ENCODE measurements around the gene ATP6AP1.

ATP6AP1 gene

DNA sequence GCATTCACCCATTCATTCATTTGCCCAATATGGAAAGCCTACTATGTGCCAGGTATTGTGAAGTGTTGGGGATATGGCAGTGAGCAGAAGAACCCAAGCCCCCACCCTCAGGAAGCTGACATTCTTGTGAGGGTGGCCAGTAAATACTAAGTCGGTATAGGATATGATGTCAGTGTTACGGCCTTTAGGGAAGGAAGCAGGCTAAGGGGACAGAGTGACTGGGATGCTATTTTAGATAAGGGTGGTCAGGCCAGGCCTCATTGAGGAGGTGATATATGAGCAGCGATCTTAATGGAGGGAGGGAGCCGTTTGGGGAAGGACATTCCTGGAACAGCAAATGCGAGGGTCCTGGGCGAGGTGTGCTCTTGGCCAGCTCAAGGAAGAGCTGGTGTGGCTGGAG is 2.0 kb downstream of the ATP6AP1 start:
- DNase-seq (ENCODE audit: low read depth, low spot score), result no peak

DNA sequence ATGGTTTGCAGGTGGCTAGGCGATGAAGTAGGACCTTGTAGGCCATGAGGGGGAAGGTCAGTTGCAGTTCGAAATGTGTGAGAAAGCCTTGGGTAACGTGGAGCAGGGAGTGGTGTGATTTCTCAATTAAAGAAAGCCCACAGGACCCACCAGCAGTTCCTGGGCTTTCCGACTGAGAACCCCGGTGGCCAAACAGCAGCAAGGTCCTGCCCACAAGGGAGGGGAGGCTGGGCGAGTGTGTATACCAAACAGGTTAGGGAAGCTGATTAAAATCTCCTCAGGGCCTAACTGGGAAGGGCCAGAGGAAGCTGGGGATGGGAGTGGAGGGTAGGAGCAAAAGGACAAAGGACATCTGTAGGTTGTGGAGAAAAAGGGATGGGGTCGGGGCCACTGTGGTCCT is 2.4 kb downstream of the ATP6AP1 start:
- DNase-seq (ENCODE audit: low read depth, low spot score), result peak; percentile 83

DNA sequence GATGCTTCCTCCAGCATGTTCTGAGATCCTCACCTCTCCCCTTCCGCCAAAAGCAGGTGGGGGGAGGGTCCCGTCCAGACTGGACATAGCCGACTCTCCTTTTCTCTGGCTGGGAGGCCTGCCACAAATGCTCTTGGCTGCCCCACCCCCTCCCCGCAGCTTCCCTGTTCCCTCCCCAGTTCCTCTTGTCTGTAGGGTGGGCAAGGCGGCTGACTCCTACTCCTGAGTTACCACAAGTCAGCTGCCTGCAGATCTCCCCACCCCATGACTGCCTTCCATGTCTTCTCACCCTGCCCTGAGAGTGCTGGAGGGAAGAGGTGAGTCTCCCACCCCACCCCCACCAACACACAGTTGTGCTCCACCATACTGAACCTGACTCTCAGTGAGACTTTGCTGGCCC is 2.9 kb downstream of the ATP6AP1 start:
- DNase-seq (ENCODE audit: low read depth, low spot score), result no peak

DNA sequence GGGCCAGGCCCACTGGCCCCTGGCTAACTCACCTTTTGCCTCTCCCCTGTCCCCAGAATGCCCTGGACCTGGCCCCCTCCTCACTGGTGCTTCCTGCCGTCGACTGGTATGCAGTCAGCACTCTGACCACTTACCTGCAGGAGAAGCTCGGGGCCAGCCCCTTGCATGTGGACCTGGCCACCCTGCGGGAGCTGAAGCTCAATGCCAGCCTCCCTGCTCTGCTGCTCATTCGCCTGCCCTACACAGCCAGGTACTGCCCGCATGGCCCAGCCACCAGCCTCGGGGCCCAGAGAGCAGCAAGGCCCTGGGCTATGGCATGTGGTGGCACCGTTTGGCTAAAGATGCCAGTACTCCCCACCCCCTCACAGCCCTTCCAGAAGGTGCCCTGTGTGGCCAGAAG is 3.7 kb downstream of the ATP6AP1 start:
- DNase-seq (ENCODE audit: low read depth, low spot score), result no peak

DNA sequence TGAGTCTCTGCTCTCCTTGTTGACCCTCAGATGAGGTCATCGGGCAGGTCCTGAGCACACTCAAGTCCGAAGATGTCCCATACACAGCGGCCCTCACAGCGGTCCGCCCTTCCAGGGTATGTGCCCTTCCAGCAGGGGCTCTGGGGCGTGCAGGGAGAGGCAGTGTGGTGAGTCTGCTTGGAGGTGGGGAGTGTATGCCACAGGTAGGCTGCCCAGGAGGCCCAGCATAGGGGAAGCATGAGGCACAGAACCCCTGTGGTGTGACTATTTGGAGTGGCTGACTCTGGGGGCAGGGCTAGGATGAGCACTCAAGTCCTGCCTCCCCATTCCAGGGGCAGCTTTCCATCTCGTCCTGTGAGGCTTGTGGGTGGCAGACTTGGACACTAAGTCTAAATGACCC is 5.1 kb downstream of the ATP6AP1 start:
- DNase-seq (ENCODE audit: low read depth, low spot score), result no peak

DNA sequence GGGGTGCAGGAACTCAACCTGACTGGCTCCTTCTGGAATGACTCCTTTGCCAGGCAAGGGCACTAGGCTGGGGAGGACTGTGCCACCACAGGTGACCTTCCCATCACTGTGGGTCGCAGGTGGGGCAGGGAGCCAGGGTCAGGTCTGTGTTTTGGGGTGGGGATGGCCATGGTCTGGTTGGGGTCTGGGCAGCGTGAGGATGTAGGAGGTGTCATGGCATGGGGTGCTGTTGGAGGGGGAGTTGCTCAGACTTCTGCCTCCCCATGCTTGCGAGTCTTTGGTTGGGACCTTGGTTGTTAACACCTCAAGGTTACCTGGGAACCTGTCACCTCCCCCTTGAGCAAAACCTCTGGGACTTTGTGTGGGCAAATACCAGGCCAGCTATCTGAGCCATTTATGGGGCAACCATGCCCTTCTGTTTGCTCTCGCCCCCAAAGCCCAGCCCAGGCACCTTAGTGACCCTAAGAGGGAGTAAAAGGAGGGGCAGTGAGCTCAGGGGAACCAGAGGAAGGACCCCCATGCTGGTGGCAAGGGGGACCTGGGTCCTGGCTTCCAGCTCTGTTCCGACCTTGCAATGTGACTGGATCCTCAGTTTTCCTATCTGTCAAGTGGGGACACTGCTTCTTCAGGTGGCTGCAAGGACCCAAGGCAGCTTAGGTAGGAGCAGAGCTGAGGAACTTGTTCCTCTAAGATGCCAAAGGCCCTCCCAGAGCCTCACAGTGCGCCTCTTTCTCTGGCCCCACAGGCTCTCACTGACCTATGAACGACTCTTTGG is 6.1 kb downstream of the ATP6AP1 start:
- DNase-seq (ENCODE audit: low read depth, low spot score), result no peak

DNA sequence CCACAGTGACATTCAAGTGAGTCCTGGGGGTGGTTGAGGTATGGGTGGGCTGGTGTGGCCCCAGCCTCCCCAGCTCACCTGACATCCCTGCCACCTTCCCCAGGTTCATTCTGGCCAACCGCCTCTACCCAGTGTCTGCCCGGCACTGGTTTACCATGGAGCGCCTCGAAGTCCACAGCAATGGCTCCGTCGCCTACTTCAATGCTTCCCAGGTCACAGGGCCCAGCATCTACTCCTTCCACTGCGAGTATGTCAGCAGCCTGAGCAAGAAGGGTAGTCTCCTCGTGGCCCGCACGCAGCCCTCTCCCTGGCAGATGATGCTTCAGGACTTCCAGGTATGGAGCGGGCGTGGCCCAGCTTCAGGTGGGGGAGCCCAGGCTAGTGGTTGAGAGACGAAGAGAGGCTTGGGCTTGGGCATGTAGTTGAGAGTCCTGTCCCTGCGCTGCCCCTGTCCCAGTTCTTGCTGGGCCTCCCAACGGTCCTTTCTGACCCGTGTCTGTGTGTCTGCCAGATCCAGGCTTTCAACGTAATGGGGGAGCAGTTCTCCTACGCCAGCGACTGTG is 6.8 kb downstream of the ATP6AP1 start:
- no peak for DNase-seq (ENCODE audit: low read depth, low spot score)

DNA sequence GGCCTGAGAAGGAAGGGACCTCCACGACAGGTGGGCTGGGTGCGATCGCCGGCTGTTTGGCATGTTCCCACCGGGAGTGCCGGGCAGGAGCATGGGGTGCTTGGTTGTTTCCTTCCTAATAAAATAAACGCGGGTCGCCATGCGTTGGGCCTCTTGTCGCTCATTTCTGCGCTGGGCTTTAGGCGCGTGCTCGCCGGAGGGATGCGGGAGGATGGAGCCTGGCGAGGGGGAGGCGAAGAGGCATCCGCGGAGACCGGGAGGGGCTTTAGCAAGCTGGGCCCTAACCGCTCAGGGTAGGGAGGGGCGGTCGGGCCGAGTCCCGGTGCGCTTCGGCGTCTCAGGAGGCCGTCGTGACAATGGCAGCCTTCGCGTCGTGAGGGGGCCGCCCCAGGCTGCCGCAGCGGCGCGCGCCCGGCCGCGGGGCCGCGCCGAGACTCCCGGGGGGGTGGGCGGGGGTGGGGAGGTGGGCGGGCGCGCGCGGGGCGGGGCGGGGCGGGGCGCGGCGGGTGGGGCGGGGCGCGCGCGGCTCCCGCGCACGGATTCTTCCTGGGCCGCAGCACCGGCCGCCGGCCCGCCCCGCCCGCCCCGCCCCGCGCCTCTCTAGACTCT is 8.0 kb downstream of the ATP6AP1 start:
- peak; percentile 76 for DNase-seq (ENCODE audit: low read depth, low spot score)

DNA sequence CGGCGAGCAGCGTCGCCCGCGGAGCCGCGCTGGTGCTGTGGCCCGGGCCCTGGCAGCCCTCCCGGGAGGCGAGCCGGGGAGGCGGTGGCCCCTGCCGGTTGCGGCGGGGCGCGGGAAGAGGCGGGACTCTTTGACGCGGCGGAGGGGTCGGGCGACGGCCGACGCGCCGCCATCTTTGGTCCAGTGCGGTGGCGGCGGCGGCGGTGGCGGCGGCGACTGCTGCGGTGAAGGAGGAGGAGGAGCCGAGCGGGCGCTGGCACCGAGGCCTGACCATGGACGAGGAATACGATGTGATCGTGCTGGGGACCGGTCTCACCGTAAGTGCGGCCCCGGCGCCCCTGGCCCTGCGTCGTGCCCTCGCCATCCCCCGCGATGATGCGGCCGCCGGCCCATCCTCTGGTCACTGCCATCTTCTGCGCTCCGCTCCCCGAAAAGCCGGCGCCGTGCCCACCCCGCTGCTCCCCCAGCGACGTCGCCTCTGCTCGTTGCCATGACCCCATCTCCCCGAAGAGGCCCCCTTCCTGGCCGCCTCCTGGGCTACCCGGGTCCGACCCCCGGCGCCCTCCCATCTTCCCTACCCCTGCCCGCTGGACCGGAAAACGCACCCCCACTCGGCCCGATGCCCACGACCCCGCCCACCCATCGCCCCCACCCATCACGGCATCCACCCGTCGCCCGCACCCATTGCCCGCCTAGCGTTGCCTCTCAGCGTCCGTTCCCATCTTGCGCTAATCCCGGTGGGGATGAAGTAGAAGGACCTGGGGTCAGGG is 8.7 kb downstream of the ATP6AP1 start, which contains the start of gene GDI1:
TSS of gene GDI1 (plus strand) at position 172 of the 770 bp plus-strand sequence. CDS start at position 273, 101 bp downstream.
- DNase-seq (ENCODE audit: low read depth, low spot score), result peak; percentile 60

DNA sequence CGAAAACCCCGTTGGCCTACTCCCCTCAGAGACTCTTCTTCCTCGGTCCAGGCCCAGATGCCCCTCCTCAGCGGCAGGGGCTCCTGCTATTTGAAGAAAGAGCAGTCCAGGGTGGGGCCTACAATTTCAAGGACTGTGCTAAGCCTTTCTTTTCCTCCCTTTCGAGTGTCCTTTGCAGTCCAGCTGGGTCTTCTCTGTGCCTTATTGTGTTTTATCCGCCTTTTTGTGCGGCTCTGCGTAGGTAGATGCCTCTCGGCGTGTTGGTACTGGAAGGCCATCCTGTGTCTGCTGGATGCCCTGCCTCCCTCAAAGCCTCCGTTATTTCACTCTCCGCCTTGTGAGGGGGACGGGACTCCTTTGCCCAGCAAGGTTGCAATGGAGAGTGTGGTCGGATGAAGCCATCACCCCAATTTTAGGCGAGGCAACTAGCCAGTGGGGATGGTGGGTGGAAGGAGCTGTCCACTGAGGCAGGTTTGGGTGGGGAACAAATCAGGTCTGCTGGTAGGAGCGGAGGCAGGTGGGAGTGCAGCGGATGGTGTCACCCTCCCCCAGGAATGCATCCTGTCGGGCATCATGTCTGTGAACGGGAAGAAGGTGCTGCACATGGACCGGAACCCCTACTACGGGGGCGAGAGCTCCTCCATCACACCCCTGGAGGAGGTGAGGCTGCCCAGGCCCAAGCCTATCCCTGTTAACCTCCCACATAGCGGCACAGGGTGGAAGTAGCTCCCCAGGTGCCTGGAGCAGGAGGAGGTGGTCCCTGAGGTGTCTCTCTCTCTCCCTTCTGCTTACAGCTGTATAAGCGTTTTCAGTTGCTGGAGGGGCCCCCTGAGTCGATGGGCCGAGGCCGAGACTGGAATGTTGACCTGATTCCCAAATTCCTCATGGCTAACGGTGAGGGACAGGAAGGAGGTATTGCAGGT is 9.8 kb downstream of the ATP6AP1 start:
- no peak for DNase-seq (ENCODE audit: low read depth, low spot score)

DNA sequence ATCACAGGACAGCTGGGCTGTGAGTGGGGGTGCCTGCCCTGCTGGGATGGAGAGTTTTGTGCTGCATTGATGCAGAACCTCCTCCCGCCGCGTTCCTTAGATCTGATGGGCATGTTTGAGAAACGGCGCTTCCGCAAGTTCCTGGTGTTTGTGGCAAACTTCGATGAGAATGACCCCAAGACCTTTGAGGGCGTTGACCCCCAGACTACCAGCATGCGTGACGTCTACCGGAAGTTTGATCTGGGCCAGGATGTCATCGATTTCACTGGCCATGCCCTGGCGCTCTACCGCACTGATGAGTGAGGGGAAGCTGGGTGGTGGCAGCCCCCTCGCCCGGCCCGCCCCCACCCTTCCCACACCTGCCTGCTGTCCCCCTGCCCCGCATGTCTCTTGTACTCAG is 11.4 kb downstream of the ATP6AP1 start:
- DNase-seq (ENCODE audit: low read depth, low spot score), result no peak

DNA sequence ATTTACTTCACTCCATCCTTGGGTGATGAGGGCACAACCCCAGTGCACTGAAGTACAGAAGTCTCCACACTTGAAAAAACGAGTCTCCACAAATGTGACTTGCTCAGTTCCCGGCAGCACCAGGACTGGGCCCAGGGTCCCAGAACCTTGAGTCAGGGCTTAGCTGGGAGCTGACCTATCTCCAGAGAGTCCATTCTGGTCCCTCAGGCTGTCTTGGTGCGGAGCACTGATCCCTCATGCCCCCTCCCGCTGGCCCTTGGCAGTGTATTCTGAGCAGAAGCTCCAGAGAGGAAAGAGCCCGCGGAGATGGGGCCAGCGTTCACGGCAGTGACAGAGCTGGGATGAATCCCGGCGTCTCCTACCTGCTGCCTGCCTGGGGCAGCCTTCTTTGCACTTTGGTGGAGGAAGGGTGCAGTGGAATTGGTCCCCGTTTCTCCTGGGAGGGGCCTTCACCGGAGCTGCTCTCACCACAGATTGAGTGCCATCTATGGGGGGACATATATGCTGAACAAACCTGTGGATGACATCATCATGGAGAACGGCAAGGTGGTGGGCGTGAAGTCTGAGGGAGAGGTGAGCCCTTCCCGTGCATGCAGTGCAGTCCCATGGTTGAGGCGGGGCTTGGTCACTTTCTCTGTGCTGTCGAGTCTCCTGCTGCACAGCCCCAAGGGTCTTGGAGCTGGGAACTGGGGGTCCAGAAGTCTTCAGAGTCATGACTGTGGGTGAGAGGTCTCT is 12.3 kb downstream of the ATP6AP1 start:
- DNase-seq (ENCODE audit: low read depth, low spot score), result no peak

DNA sequence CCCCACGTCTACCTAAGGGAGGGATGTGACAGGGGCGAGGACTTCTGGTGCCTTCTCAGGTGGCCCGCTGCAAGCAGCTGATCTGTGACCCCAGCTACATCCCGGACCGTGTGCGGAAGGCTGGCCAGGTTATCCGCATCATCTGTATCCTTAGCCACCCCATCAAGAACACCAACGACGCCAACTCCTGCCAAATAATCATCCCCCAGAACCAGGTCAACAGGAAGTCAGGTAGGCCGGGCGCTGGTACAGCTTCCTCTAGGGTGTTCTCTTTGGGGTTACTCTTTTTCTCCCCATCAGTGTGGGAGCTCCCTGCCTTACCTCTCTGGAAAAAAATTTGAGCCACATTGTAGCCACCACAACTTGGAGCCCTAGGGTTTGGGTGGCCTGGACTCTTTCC is 13.1 kb downstream of the ATP6AP1 start:
- no peak for DNase-seq (ENCODE audit: low read depth, low spot score)

DNA sequence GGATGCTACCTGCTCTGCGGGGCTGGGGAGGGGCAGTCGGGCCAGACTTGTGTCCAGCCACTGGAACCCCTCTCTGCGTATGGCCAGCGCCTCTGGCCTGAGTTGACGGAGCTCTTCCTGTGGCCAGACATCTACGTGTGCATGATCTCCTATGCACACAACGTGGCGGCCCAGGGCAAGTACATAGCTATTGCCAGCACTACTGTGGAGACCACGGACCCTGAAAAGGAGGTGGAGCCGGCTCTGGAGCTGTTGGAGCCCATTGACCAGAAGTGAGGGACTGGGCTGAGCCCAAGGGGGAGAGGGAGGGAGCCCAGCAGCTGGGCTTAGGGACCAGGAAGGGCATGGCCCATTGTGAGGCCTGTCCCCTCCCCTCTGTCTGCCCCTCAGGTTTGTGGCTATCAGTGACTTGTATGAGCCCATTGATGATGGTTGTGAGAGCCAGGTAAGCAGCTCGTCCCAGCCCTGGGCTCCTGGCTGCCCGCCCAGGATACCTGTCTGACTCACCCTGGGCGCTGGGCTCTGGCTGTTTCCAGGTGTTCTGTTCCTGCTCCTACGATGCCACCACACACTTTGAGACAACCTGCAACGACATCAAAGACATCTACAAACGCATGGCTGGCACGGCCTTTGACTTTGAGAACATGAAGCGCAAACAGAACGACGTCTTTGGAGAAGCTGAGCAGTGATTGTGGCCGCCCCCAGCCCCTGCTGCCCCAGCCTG is 13.7 kb downstream of the ATP6AP1 start:
- DNase-seq (ENCODE audit: low read depth, low spot score), result no peak

DNA sequence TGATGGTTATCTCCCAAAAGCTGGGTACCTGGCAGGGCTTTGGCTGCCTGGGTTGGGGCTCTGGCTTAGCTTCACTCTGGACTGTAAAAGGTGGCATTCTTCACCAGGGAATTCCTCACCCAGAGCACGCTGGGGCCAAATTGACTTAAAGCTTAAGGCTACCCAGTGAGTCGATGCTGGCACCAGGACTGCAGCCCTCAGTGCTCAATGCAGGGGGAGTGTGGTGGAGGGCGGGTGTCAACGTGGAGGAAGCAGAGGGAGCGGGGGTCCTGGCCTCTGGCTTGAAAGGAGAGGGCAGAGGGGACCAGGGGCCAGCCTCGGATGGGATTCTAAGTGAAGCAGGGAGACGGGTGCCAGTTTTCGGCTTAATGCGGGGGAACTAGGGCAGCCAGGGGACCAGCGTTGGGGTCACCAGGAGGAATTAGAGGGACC is 15.0 kb downstream of the ATP6AP1 start:
- DNase-seq (ENCODE audit: low read depth, low spot score), result peak; percentile 53

DNA sequence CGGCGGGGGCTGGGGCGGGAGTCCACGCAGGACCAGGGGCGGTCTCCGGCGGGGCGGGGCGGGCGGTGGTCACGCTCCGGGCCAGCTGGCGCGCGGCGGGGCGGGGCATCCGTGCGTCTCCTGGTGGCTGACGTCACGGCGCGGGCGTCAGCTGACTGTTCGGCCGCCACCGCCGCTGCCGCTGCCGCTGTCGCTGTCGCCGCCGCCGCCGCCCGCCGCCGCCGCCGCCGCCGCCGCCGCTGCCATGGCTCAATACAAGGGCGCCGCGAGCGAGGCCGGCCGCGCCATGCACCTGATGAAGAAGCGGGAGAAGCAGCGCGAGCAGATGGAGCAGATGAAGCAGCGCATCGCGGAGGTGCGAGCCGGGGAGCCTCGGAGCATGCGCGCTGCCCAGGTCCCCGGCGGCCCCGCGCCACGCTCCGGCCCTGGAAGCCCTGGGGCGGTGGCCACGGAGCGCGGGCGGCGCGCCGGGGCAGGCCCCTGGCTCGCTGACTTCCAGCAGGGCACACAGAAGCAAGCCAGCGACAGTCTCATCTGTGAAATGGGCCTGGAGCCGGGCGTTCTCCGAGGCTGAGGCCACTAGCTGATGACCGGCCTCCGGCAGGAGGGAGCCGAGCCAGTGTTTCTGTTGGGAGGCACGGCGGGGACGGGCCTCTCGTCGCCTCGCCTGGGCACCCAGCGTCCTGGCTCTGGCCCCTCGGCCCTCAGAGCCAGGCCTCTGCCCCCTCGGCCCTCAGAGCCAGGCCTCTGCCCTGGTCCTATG is 15.7 kb downstream of the ATP6AP1 start, which contains the start of gene FAM50A:
TSS of gene FAM50A (plus strand) at position 150 of the 763 bp plus-strand sequence. CDS start at position 245, 95 bp downstream.
- DNase-seq (ENCODE audit: low read depth, low spot score), result no peak

DNA sequence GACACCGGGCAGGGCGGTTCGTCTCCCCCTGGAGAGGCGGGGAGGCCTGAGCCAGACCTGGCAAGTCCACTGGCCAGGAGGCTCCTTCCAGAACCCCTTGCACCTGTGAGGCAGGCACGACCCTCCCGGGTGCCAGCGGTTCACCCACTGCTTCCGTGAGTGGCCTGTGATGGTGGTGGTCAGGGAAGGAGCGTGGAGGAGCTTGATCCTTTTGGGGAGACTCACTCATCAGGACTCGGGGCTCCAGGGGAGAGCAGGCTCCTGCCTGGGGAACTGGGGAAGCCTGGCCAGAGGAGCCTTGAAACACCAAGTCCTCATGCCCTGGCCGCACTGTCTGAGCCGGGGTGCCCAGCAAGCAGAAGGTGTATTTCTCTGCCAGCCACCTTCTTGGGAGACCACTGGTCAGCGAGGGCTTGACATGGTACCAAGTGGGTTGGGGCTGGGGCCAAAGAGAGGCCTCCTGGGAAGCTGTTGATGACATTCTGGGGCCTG is 16.3 kb downstream of the ATP6AP1 start:
- no peak for DNase-seq (ENCODE audit: low read depth, low spot score)

DNA sequence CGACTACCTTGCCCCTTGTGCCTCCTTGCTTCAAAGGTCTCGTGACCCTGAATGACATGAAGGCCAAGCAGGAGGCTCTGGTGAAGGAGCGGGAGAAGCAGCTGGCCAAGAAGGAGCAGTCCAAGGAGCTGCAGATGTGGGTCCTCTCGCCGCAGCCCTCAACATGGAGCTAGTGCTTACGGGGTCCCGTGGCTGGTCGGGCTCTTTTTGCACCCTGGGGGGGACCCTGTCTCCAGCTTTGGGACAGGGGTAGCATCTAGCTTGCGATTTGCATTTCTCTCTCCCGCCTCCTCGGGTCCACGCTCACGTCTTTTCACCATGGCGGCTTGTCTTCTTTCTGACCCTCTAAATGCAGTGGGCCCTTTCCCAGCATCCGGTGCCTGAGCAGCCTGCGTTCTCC is 17.3 kb downstream of the ATP6AP1 start:
- no peak for DNase-seq (ENCODE audit: low read depth, low spot score)

DNA sequence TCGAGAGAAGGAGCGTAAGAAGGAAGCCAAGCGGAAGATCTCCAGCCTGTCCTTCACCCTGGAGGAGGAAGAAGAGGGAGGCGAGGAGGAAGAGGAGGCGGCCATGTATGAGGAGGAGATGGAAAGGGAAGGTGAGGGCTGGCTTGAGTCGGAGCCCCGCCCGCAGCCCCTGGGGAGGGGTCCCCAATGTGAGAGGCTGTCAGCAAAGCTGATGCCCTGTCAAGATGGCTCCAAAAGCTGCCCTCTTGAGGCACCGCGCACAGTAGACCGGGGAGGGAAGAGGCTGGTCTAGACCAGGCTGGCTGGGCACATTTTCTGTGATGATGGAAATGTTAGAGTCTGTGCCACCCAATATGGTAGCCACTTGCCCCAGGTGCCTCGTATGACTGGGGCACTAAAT is 18.0 kb downstream of the ATP6AP1 start:
- no peak for DNase-seq (ENCODE audit: low read depth, low spot score)

Measured in ELF-1 (cell line).